AG09309 (cell line): ENCODE data around the gene CD200.

Source experiments
- DNase-seq: peaks from one replicate; pipeline ENCODE4 v3.0.0-alpha.2; 2010; ENCODE audit warnings: low read depth
- H3K4me3 ChIP-seq: 2 replicates; pipeline ENCODE4 v1.5.1; 2011; ENCODE audit warnings: mild to moderate bottlenecking, low read depth, low read length, moderate library complexity; ENCODE audit not compliant: control insufficient read depth
- TF ChIP-seq, protein P1 (sequence below): IDR thresholded peaks from 2 replicates; pipeline ENCODE4 v1.5.1; 2011; ENCODE audit warnings: mild to moderate bottlenecking, low read depth, low read length, inconsistent platforms; ENCODE audit not compliant: insufficient read depth, control insufficient read depth; ENCODE audit errors: missing control alignments

CD200 gene

GRCh38 chr3:112339134-112339533, 6.2 kb downstream of the CD200 start:
- TF ChIP-seq, protein P1, sequence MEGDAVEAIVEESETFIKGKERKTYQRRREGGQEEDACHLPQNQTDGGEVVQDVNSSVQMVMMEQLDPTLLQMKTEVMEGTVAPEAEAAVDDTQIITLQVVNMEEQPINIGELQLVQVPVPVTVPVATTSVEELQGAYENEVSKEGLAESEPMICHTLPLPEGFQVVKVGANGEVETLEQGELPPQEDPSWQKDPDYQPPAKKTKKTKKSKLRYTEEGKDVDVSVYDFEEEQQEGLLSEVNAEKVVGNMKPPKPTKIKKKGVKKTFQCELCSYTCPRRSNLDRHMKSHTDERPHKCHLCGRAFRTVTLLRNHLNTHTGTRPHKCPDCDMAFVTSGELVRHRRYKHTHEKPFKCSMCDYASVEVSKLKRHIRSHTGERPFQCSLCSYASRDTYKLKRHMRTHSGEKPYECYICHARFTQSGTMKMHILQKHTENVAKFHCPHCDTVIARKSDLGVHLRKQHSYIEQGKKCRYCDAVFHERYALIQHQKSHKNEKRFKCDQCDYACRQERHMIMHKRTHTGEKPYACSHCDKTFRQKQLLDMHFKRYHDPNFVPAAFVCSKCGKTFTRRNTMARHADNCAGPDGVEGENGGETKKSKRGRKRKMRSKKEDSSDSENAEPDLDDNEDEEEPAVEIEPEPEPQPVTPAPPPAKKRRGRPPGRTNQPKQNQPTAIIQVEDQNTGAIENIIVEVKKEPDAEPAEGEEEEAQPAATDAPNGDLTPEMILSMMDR = no peak
- DNase-seq = no peak
- H3K4me3 ChIP-seq = no peak overlapping the region

GRCh38 chr3:112339609-112340008, 6.7 kb downstream of the CD200 start:
- H3K4me3 ChIP-seq = no peak overlapping the region
- TF ChIP-seq, protein P1 = no peak
- no peak for DNase-seq

- no peak overlapping the region for H3K4me3 ChIP-seq
- TF ChIP-seq, protein P1 = no peak
- no peak for DNase-seq
These were observed 8.4 kb downstream of the CD200 start for GRCh38 chr3:112341386-112341785.

GRCh38 chr3:112345681-112346080, 12.7 kb downstream of the CD200 start:
- DNase-seq = no peak
- H3K4me3 ChIP-seq = no peak overlapping the region
- TF ChIP-seq, protein P1 = no peak

- no peak for DNase-seq
- no peak overlapping the region for H3K4me3 ChIP-seq
- TF ChIP-seq, protein P1 = no peak
These were observed 13.7 kb downstream of the CD200 start for GRCh38 chr3:112346491-112347122.

- no peak for DNase-seq
- H3K4me3 ChIP-seq = no peak overlapping the region
- TF ChIP-seq, protein P1 = no peak
These were observed 16.0 kb downstream of the CD200 start for GRCh38 chr3:112348943-112349342.

- TF ChIP-seq, protein P1 = no peak
- no peak overlapping the region for H3K4me3 ChIP-seq
- DNase-seq = no peak
These were observed 16.6 kb downstream of the CD200 start for GRCh38 chr3:112349557-112349956.
